Stimulated activated CD8-positive, alpha-beta memory T cell treated with anti-CD3 and anti-CD28 coated beads, Interleukin-4, amount 100 ng/mL, for 24 hours (primary cell): ENCODE results near the gene RNLS.
A peak's percentile ranks its signal among the peaks of the same experiment; 100 is the strongest.
"Not testable (repeated sequence)": the region's sequence is repeated elsewhere in the genome, so short reads cannot be mapped to it uniquely, and the experiment has no call there.

Experiments used
- DNase-seq: peaks from one replicate; pipeline ENCODE4 v3.0.0-alpha.2; 2020; ENCODE audit warnings: low read depth

The RNLS gene

DNA sequence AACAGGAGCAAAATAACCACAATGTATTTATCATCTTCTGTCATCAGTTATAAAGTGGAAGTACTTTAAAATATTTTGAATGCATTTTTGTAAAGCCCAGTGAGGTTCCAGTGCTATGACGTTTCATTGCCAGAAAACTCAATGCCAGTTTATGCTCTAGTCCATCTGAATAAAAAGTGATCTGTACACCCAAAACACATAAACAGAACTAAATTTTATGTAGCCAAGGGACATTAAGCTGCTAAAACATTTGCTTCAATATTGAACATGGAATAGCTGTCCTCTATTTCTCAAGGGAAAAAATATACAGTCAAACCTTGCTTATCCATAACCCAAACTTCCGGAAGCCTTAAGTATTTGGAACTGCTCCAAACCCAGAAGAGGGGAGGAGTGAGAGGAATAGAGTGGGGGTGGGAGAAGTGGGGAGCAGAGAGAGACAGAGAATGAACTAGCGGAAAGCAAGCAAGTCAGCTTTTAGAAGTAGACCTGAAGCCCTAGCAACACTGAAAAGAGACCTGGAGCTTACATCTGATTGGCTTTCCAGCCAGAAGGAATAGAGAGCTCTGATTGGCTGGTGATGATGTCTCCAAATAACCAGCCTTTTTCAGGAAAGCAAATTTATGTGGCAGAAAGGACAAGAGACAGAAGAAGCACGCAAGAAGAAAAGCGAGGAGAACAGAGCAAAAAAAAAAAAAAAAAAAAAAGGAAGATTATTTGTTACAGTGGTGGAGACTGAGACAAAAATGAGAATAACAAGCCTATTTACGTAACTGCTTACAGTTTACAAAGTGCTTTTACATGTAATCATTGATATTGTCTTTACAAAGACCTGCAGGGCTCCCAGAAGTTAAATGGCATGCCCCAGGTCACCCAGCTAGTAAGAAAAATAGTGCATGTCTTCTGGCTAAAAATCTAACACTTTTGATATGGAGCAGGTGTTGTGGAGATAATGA, 196.0 kb downstream of the RNLS start:
- no peak for DNase-seq

DNA sequence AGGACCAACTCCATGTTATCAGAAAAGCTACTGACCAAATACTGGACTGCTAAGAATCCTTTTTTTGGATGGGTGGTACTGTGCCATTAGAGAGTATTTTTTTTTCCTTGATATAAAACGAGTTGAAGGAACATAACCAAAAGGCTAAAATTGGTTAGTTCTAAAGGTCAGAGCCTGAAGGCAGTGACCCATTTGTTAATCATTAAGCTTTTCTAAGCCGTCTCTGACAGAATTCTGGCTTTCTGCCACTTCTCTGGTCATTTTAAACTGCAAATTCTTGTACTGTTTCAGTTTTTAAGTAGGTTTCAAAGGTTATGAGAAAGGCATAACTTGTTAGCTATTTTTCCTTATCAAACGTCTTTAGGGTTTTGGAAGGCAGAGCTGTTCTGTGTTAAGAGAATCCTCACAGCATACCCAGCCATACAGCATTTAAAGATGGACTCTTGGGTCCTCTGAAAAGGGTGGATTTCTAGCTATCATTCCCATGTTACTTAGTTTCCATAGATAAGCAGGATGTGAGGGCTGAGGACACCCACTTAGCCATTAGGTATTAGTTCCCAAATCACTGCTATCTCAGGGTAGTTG, 196.8 kb downstream of the RNLS start:
- DNase-seq, result no peak

DNA sequence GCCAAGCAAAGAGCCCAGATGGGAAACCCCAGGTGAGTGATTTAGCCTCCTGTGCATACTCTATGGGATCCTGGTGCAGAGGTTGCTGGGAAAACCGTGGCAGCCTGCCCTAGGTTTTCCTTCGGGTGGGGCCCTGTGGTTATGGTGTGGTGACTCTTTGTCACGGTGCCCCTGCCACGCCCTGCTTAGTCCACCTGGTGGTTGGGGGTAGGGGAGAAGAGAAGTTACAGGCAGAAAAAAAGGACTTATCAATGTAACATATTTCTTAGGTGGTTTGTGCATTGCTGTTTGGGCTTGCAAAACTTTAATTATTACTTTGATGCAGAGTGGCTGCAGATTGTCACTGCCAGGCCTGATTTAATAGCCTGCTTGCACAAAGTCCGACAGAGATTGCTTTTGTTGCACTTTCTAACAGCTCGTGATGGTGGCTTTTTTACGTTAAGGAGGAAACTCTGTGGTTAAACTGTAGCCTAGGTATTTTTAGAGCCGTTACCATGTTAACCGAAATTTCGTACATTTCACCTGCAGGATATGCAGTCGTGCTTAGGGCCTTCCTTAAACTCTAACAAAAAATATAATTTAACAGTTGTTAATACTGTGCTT, 197.4 kb downstream of the RNLS start:
- peak; percentile 1 for DNase-seq

DNA sequence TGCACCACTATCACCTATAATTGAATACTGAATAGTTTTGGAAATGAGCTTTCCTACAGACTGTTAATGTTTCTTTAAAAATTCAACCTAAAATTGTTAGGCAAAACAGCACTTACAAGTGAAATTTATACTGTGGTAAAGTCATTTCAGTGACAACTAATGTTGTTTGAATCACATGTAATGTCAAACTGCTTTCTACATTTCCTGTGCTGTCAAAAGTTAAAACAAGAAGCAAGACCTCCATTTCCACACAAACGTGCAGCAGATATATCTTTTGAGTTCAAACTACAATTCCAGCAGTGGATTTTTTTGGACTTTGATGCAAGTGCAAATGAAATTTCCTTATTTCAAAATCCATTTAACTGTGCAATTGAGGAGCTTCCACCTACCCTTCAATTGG, 199.8 kb downstream of the RNLS start:
- DNase-seq, result no peak

DNA sequence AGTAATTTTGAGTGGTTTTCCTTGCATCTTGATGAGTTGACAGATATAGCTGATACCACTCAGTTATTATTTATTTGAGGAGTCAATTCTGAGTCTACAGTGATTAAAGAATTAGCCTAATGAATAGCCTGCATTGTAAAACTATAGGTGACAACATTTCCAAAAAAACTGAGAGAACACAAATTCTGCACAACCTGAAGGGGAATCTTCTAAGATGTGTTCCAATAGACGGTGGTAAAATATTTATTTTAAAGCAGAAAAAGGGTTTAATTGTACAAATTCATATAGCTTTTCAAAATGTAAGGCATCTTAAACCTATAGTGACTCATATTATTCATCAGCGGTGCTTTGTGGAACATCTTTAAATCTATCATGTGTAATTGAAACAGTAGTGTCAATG, 200.4 kb downstream of the RNLS start:
- no peak for DNase-seq

DNA sequence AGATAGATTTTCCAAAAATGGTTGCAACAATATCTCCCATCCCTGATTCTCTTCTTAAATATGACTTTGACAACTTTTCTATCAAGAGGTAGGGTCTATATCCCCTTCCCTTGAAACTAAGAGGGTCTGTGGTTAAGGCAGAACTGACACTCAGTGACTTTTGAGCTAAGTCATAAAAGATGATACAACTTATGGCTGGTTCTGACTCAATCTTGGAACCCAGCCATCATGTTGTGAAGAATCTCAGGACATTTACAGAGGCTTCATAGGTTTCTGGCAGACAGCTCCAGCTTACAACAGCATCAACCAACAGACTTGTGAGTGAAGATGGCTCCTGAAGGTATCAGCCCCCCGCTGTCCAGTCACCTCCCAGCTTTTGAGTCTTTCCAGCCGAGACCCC, 203.5 kb downstream of the RNLS start:
- DNase-seq, result no peak

DNA sequence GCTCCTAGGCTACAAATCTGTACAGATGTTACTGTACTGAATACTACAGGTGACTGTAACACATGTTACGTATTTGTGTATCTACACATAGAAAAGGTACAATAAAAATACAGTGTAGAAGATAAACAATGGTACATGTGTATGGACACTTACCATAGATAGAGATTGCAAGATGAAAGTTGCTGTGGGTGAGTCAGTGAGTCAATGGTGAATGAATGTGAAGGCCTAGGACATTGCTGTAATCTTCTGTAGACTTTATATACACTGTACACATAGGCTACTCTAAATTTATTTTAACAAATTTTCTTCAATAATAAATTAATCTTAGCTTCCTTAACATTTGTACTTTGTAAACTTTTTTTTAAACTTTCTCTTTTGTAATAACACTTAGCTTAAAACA, 205.6 kb downstream of the RNLS start:
- DNase-seq, result no peak

DNA sequence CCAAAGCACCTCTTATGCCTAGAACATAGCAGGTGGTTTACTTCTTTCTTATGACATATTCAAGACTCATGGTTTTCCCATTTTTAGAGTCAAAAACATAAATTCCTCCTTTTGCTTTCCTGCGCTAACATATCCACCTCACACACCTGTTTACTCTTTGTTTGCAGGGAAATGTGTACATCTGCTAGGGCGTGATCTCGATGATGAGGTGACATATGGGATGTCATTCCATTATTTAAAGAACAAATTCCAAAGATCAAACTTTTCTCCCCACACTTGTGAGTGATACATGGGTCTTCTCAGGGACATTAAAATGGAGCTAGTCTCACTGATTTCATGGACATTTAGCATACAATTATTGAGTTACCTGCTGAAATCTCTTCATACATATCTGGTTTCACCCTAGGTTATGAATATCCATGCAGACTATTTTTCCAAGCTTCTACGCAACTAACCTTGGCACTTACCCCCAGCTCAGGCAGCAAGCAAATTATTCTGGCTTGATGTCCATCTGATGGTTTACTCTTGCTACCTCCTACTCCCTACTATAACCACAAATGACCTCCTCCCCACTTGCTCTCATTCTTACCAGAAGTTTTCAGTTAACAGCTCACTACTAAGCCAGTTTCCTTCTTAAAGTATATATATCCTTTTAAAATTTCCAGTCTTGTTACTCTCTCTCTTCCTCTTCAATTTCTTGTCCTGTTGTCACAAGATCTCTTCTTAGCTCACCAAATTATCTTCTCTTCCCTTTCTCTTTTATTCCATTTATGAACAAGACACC, 208.5 kb downstream of the RNLS start:
- no peak for DNase-seq

DNA sequence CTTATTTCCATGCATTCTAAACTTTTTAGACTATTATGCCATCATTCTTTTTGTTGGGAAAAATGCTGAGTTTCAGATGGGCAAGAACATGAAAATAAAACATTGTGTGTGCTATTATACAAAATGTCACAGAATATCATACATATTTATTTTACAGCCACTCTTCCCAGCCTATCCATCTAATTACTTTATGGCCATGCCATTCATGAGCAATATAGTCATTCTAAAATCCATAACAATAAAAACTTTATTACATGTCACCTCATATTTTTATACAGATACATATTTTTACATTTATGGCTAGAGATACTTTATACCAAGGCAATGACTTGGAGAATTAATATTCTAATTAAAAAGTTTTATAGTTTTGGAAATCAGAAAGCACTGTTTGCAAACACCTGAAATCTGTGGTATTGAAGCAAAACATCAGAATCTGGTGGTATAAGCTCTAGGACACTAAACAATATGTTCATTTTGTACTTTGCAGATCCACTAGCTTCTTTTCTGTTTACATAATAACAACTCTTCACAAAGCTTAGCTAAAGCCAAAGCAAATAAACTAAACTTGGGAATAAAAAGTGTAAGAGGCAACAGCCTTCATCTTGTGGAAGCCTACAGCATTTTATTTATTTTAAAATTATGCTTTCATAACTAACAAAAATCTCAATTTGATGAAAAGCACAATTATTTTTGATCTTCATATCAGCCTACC, 210.1 kb downstream of the RNLS start:
- no peak for DNase-seq

DNA sequence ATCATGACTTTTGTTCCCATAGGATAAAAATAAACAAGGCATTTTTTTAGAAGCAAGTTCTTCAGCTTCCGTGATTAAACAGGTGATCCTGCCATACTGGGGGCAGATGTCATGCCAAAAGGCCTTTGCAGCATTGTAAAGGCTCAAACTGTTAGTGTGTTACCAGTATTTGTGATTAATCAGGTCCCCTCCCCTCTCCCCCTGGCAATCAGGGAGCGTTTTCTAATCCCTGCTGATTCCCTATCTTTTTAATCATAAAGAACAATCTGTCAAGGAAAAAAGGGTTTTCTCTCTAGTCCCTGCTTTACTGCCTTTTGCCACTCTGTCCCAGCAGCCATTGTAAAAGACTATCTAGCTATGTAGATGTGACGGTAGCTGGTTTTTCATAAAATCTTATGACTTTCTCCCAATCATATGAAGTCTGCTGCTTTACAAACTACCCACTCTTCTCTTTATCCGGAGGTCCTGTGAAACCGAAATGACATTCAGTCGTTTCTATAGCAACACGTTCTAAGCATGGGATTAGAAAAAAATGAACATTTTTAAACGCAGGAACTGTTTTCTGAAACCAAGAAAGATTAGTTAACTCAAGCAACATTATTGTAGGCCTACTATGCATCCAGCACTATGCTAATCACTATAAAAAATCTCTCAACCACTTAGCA, 210.9 kb downstream of the RNLS start:
- no peak for DNase-seq

DNA sequence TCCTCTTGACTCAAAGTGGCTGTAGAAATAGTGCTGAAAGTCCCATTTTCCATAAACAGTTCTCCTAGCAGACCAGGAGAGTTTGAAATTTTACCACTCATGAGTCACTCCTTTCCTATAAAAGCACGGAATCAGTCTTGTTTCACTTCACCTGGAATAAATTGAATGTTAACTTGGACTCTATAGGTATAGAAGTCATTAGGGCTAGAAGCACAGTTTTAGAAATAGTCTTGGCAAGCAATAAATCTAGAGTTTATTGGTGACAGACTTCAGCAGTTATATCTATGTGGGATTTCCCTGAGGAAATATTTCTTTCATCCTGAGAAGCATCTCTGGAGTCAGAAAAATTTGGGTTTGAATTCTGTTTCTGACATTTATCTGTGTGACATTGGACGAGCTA, 212.4 kb downstream of the RNLS start:
- DNase-seq, result no peak

DNA sequence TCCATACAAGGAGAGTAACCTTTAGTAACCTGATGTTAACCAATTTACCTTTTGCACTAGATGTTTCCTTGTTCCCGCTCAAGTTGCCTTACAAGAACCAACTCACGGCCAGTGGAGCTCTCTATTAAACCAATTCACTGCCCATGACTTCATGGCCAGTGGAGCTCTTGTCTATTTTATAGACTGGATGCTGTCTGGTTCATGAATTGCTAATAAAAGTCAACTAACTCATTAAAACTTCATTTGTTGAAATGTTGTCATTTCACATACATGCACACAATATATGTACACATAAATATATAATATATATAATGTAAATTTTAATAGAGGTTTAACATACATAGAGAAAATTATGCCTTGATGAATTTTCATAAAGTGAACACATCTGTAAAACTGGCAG, 216.3 kb downstream of the RNLS start:
- DNase-seq, result no peak

DNA sequence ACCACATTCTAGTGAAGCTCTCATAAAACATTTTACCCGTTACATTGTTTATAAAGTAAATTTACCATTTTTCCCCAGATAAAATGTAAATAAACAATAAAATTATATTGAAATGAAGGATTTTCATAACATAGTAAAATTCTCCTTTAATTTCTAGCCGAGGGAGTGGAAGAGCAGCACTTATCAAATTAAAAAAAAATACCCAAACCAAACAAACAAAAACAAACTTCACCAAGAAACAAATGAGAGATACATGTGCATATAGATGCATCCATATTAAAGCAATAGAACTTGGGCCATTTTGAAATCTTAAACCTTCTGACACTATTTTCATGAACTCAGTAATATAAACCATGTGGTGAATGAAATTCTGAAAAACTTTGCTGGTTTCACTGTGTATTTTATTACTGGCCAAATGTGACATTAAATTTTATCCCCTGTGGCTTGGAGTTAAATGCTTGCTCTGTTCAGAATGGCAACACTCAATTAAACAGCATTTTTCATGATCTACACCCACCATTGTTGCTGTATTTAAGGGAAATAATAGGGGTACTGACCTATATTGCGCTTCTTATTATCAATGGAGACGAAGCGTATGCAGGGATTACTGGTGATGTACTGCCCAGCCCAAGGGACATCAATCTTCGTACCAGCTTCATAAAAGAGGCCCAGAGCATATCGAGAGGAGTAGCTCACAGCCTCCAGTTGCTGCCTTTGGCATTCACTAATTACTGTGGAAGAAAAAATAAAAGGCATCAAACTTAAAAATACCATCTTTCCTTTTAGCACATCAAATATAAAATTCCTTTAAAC, 220.9 kb downstream of the RNLS start:
- DNase-seq, result no peak

DNA sequence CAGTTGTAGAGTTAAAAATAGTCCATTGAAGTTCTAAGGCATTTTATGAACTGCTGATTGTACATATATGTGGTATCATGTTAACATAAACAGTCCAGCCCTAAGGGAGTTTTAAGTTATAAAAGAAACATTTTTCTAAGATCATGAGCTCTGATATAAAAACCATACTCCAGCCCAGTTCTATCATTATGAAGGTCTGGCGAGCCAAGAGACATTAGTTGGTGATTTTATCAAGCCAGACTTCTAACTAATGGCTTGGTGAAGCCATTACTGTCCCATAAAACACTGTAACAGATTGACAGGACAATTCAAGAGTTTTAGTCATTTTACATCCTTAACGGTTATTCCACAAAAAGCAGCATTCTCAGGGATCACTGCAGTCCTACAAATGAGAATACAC, 221.6 kb downstream of the RNLS start:
- DNase-seq, result no peak

DNA sequence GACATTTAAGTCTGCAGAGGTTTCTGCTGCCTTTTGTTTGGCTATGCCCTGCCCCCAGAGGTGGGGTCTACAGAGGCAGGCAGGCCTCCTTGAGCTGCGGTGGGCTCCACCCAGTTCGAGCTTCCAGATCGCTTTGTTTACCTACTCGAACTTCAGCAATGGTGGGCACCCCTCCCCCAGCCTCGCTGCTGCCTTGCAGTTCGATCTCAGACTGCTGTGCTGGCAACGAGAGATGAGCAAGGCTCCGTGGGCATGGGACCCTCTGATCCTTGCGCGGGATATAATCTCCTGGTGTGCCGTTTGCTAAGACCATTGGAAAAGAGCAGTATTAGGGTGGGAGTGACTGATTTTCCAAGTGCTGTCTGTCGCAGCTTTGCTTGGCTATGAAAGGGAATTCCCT, 227.4 kb downstream of the RNLS start:
- DNase-seq, result not testable (repeated sequence)

DNA sequence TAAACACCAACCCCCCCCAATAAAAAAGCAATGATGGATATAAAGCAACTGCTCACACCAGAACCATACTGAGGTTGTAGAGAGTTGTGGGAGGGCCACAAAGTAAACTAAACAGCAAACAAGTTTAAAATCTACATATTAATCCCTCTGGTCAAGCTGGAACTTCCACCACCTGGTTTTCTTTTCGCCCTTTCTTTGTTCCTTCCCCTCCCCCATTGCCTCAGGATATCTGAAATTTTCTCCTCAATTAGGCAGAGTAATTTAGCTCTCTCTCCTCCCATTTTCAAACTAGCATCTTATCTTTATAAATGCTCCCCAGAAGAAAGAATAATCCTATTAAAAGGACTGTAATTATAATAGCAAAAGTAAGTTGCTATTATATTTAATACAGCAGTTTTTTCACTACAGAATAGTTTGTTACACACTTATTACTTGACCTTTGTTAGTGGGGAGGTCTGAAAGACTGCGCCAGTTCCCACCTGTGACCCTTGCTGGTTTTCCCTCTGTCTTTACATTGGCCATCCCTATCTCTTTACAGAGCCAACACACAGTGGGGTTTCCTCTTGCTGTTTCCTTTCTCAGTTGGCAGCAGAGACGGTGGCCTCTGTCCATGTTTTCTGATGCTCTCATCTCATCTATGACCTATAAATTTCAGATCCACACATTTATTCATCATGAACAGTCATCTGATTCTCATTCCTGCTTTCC, 235.4 kb downstream of the RNLS start:
- no peak for DNase-seq

DNA sequence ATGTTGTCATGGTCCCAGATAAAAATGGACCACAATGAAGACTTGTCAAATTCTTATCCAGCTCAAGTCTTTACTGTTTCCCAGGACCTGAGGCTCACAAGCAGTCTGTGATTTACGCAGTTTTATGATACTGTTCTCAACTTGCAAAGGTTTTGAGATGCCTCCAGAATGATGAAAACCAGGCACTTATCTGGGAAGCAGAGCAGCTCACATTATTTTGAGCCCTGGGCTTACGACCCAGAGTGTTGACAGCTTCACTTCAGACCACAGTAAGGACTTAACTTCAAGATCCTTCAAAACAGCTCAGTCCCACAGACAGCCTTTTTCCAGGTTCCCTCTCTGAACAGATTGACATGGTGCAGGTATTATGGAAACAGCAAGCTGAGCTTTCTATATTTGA, 236.1 kb downstream of the RNLS start:
- no peak for DNase-seq

DNA sequence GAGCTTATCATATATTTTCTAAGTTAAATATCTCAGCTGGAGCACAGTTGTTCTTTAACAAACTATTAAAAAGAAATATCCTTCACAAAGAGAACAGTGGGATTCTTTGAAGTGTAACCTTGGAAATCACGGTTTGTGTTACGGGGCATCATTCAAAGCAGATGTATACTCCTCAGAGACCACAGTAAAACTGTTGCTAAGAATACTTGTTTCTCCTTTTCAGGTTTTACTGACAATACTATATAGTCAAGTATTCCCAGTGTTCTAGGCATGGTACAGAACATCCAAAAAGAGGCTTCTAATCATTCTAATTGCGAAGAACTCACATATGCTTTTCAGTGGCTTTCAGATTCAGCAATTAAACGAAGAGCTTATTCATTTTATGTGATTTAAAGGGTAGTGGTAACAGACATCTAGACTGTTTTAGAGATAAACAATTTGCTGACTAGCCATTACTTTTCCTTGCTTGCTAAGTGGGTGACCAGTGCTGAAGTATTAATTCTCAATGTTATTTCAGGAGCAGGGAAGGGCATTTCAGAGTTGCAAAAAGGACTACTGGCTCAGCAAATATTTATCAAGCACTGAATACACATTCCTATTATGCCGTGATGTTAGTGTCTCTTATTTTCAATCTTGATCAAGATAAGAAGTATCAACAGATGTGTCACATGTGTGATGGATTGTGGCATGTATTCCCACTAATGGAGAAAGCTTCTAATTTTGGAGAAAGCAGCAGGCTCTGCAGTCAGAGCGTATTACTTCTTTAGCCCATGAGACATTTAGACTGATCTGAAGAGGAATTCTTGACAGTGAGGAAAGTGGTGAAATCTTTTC, 236.8 kb downstream of the RNLS start:
- no peak for DNase-seq
